NT2/D1 (cell line): ENCODE measurements around the gene KCNC1.

ENCODE experiments used
- DNase-seq: peaks from one replicate; pipeline ENCODE4 v3.0.0-alpha.2; 2011; ENCODE audit warnings: low read depth, low spot score
- H3K27me3 ChIP-seq: 2 replicates; pipeline ENCODE4 v1.6.0; 2011; ENCODE audit warnings: mild to moderate bottlenecking; ENCODE audit not compliant: insufficient read length, insufficient read depth
- H3K36me3 ChIP-seq: 2 replicates; pipeline ENCODE4 v1.6.1; 2011; ENCODE audit warnings: mild to moderate bottlenecking, low read length, mixed read lengths; ENCODE audit not compliant: insufficient read depth, insufficient read length
- H3K4me1 ChIP-seq: 2 replicates; pipeline ENCODE4 v1.5.1; 2011; ENCODE audit not compliant: insufficient read depth, insufficient read length
- H3K4me3 ChIP-seq: 2 replicates; pipeline ENCODE4 v1.5.1; 2011; ENCODE audit warnings: low read depth; ENCODE audit not compliant: insufficient read length
- H3K9ac ChIP-seq: 2 replicates; pipeline ENCODE4 v1.6.0; 2011; ENCODE audit warnings: low read depth; ENCODE audit not compliant: insufficient read length
- H3K9me3 ChIP-seq: 2 replicates; pipeline ENCODE4 v1.5.1; 2011; ENCODE audit warnings: mild to moderate bottlenecking, low read length; ENCODE audit not compliant: insufficient read depth
- SUZ12 ChIP-seq: IDR thresholded peaks from 2 replicates; pipeline ENCODE4 v1.6.1; 2011; ENCODE audit not compliant: insufficient read length, insufficient read depth; ENCODE audit errors: extremely low read depth
- YY1 ChIP-seq: IDR thresholded peaks from 2 replicates; pipeline ENCODE4 v1.6.1; 2011; ENCODE audit not compliant: insufficient read length, insufficient read depth
- ZNF274 ChIP-seq: IDR thresholded peaks from 2 replicates; pipeline ENCODE4 v1.6.1; 2011; ENCODE audit warnings: mild to moderate bottlenecking, low read depth, low read length

KCNC1 gene

DNA sequence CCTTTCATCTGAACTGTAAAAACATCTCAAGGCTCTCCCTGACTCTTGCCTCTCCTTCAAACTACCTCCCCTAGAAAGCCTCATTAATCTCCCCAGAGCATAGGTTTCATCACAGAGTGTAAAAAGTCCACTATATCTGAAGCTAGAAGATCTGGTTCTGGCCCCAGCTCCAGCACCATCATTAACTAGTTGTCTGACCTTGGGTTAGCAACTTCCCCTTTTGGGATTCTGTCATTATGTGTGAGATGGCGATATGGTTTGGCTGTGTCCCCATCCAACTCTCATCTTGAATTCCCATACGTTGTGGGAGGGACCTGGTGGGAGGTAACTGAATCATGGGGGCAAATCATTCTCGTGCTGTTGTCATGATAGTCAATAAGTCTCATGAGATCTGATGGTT is 97.3 kb downstream of the KCNC1 start:
- DNase-seq, result no peak
- Histone ChIP-seq H3K4me1 (no peaks in the 10 kb centered on the region), H3K27me3 (no peaks in the 10 kb centered on the region), H3K9me3 (peaks cover 6% of the 10 kb centered on the region; the same call in 1 of the 2 replicates), H3K4me3 (no peak overlapping the region), H3K9ac (no peak overlapping the region), H3K36me3 (no peaks in the 10 kb centered on the region)
- no peak for TF ChIP-seq ZNF274
- TF ChIP-seq SUZ12, result no peak
- TF ChIP-seq YY1, result no peak
